ENCODE data around the gene ANXA5.

- TF ChIP-seq, protein P1, sequence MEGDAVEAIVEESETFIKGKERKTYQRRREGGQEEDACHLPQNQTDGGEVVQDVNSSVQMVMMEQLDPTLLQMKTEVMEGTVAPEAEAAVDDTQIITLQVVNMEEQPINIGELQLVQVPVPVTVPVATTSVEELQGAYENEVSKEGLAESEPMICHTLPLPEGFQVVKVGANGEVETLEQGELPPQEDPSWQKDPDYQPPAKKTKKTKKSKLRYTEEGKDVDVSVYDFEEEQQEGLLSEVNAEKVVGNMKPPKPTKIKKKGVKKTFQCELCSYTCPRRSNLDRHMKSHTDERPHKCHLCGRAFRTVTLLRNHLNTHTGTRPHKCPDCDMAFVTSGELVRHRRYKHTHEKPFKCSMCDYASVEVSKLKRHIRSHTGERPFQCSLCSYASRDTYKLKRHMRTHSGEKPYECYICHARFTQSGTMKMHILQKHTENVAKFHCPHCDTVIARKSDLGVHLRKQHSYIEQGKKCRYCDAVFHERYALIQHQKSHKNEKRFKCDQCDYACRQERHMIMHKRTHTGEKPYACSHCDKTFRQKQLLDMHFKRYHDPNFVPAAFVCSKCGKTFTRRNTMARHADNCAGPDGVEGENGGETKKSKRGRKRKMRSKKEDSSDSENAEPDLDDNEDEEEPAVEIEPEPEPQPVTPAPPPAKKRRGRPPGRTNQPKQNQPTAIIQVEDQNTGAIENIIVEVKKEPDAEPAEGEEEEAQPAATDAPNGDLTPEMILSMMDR (IDR thresholded peaks at IDR 0.05; ENCODE audit: insufficient read depth, low read length): no peak
- TF ChIP-seq POLR2AphosphoS5 (IDR thresholded peaks at IDR 0.05; ENCODE audit: low read depth) (no peak), GABPA (IDR thresholded peaks at IDR 0.05; ENCODE audit: low read depth) (no peak), REST (IDR thresholded peaks at IDR 0.05; ENCODE audit: insufficient replicate concordance, low read depth) (no peak)
These were observed 48.3 kb downstream of the ANXA5 start for GRCh38 chr4:121648516-121648915.
